ENCODE data around the gene SPACA4. TPM values are rescaled to one million over a fixed set of nuclear protein-coding genes. Genes with fewer than 3 reads are reported as not detected.
A peak's percentile ranks its signal among the peaks of the same experiment; 100 is the strongest.

Gene SPACA4
- polyA plus RNA-seq, 1 experiment: not detected

DNA sequence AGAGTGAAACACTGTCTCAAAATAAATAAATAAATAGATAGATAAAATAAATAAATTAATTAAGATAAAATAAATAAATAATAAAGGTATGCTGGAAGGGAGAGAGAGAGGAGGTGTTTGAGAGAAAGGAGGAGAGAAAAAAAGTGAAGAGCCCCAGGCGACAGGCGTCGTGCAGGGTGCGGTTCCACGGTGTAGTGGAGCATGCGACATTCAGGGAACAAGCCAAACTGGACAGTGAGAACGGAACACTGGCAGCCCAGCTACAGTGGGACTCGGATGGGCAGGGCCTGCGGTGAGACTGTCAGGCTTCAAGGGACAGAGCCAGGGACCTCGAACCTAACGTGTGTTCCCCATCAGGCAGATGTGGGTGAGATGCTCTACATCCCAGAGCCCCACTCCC lies 45.1 kb upstream of the SPACA4 start:
- DNase-seq (ENCODE audit: low read depth, low spot score): no peak
- no peak for TF ChIP-seq CTCF (IDR thresholded peaks at IDR 0.05; ENCODE audit: low read depth, low read length)

GRCh38 chr19:48565090-48565489 lies 41.5 kb upstream of the SPACA4 start:
- no peaks in the 10 kb centered on the region for H3K27me3 ChIP-seq (ENCODE audit: control insufficient read depth, insufficient read depth, low read length)
- H3K9me3 ChIP-seq (ENCODE audit: control insufficient read depth, insufficient read depth, low read length): no peaks in the 10 kb centered on the region
- DNase-seq (ENCODE audit: low read depth, low spot score): no peak
- no peak for TF ChIP-seq CTCF (IDR thresholded peaks at IDR 0.05; ENCODE audit: low read depth, low read length)
- ChIA-PET CTCF (no interaction called here), POLR2A (interaction anchor here (0.7 kb wide), 1 partner anchor 1780 kb away, joined by 3 read pairs; no protein-coding TSS in a partner anchor)
- no peak overlapping the region for H3K4me3 ChIP-seq (ENCODE audit: low read depth, low read length)
- no peak overlapping the region for H3K27ac ChIP-seq (ENCODE audit: low read depth, low read length)

More for the DNA sequence above, 45.1 kb upstream of the SPACA4 start:
- Histone ChIP-seq H3K9me3 (ENCODE audit: control insufficient read depth, insufficient read depth, low read length) (no peaks in the 10 kb centered on the region), H3K27ac (ENCODE audit: low read depth, low read length) (no peak overlapping the region), H3K27me3 (ENCODE audit: control insufficient read depth, insufficient read depth, low read length) (no peaks in the 10 kb centered on the region), H3K4me3 (ENCODE audit: low read depth, low read length) (no peak overlapping the region)
- ChIA-PET CTCF (no interaction called here), POLR2A (no interaction called here)

GRCh38 chr19:48568345-48568886 lies 38.1 kb upstream of the SPACA4 start:
- peak overlapping the region; percentile 32; the same call in 1 of the 2 replicates for H3K4me3 ChIP-seq (ENCODE audit: low read depth, low read length)
- TF ChIP-seq CTCF (IDR thresholded peaks at IDR 0.05; ENCODE audit: low read depth, low read length): no peak
- H3K27ac ChIP-seq (ENCODE audit: low read depth, low read length): peak overlapping the region; percentile 71
- H3K9me3 ChIP-seq (ENCODE audit: control insufficient read depth, insufficient read depth, low read length): no peaks in the 10 kb centered on the region
- DNase-seq (ENCODE audit: low read depth, low spot score): peak; percentile 59
- H3K27me3 ChIP-seq (ENCODE audit: control insufficient read depth, insufficient read depth, low read length): no peaks in the 10 kb centered on the region
- CTCF ChIA-PET: interaction anchor here (0.6 to 1.6 kb wide), 4 partner anchors 16 to 217 kb away, joined by 4 to 7 read pairs (median 6); no protein-coding TSS in a partner anchor
- POLR2A ChIA-PET: interaction anchor here (0.5 to 1.1 kb wide), 4 partner anchors 8 to 215 kb away, joined by 3 to 6 read pairs (median 4); no protein-coding TSS in a partner anchor

DNA sequence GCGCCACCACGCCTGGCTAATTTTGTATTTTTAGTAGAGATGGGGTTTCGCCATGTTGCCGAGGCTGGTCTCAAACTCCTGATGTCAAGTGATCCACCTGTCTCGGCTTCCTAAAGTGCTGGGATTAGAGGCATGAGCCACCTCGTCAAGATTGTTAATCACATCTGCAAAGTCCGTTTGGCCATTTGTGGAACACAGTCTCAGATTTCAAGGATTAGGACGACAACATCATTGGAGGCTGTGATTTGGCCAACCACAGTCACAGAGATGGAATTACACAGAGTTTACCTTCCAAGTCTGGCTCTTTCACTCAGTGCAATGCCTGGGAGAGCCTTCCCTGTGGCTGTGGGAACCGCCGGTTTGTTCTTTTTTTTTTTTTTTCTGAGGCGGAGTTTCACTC lies 36.7 kb upstream of the SPACA4 start:
- ChIA-PET POLR2A (no interaction called here), CTCF (interaction anchor here (0.6 to 1.5 kb wide), 3 partner anchors 64 to 1395 kb away, joined by 3 to 6 read pairs (median 4); no protein-coding TSS in a partner anchor)
- Histone ChIP-seq H3K27me3 (ENCODE audit: control insufficient read depth, insufficient read depth, low read length) (no peaks in the 10 kb centered on the region), H3K27ac (ENCODE audit: low read depth, low read length) (peak overlapping the region; percentile 11), H3K9me3 (ENCODE audit: control insufficient read depth, insufficient read depth, low read length) (no peaks in the 10 kb centered on the region), H3K4me3 (ENCODE audit: low read depth, low read length) (no peak overlapping the region)
- no peak for DNase-seq (ENCODE audit: low read depth, low spot score)
- TF ChIP-seq CTCF (IDR thresholded peaks at IDR 0.05; ENCODE audit: low read depth, low read length): no peak

- DNase-seq (ENCODE audit: low read depth, low spot score): no peak
- no peaks in the 10 kb centered on the region for H3K27me3 ChIP-seq (ENCODE audit: control insufficient read depth, insufficient read depth, low read length)
- TF ChIP-seq CTCF (IDR thresholded peaks at IDR 0.05; ENCODE audit: low read depth, low read length): no peak
- H3K9me3 ChIP-seq (ENCODE audit: control insufficient read depth, insufficient read depth, low read length): no peaks in the 10 kb centered on the region
- POLR2A ChIA-PET: interaction anchor here (0.6 kb wide), 1 partner anchor 138 kb away, joined by 3 read pairs; no protein-coding TSS in a partner anchor
- no peak overlapping the region for H3K4me3 ChIP-seq (ENCODE audit: low read depth, low read length)
- CTCF ChIA-PET: interaction anchor here (1.5 to 1.8 kb wide), 3 partner anchors 13 to 82 kb away, joined by 4 to 8 read pairs (median 6); no protein-coding TSS in a partner anchor
- no peak overlapping the region for H3K27ac ChIP-seq (ENCODE audit: low read depth, low read length)
These were observed 35.0 kb upstream of the SPACA4 start for GRCh38 chr19:48571378-48572162.
